PC-9 (cell line): ENCODE data around the gene DENND1A. TPM values are rescaled to one million over a fixed set of nuclear protein-coding genes. Genes with fewer than 3 reads are reported as not detected.

Experiments used
- BruUV-seq: library from RNA; stranded (reverse); fragments of 400-500 nt; replicated peaks from 2 replicates; lab custom pipeline; 2021; lab: Mats Ljungman, UMichigan
- CTCF ChIA-PET: fragments of 300-600 bp; sonication (Branson Sonifier 250); formaldehyde crosslinking; loops from one replicate; lab custom pipeline; 2022; ENCODE audit warnings: antibody characterized with exemption; lab: Charles Lee
- POLR2A ChIA-PET: fragments of 300-600 bp; sonication (Branson Sonifier 250); formaldehyde crosslinking; loops from one replicate; lab custom pipeline; 2022; ENCODE audit warnings: antibody characterized with exemption; ENCODE audit not compliant: unreplicated experiment; lab: Charles Lee
- DNase-seq, 2 experiments: peaks; one replicate each; pipeline versions ENCODE4 v3.0.0 to v3.0.0-alpha.2; 2015 to 2022; ENCODE audit warnings: mixed read lengths in 1 of 2
- H2AFZ ChIP-seq: fragments of 200-600 bp; sonication (generic); 2 replicates; pipeline ENCODE4 v1.8.1; 2017; ENCODE audit warnings: antibody characterized with exemption
- H3F3A ChIP-seq: fragments of 200-600 bp; sonication (generic); 2 replicates; pipeline ENCODE4 v1.8.1; 2017; ENCODE audit warnings: antibody characterized with exemption, mild to moderate bottlenecking, low read depth; ENCODE audit not compliant: insufficient read depth
- H3K27ac ChIP-seq: fragments of 200-600 bp; sonication (generic); 2 replicates; pipeline ENCODE4 v1.6.1; 2016; ENCODE audit warnings: mixed run types
- H3K27me3 ChIP-seq: fragments of 200-600 bp; sonication (generic); 2 replicates; pipeline ENCODE4 v1.6.1; 2016; ENCODE audit warnings: low read depth, mixed run types; ENCODE audit not compliant: insufficient read depth
- H3K36me3 ChIP-seq: fragments of 200-600 bp; sonication (generic); 2 replicates; pipeline ENCODE4 v1.6.1; 2016; ENCODE audit warnings: low read depth, mixed run types
- H3K4me1 ChIP-seq: fragments of 200-600 bp; sonication (generic); replicated peaks from 2 replicates; pipeline ENCODE4 v1.6.1; 2016; ENCODE audit warnings: mixed run types; ENCODE audit not compliant: insufficient read depth
- H3K4me2 ChIP-seq: fragments of 200-600 bp; sonication (generic); 2 replicates; pipeline ENCODE4 v1.6.1; 2017; ENCODE audit warnings: mixed run types
- H3K4me3 ChIP-seq: fragments of 200-600 bp; sonication (generic); 2 replicates; pipeline ENCODE4 v1.6.1; 2016; ENCODE audit warnings: mixed run types
- H3K79me2 ChIP-seq: fragments of 200-600 bp; sonication (generic); 2 replicates; pipeline ENCODE4 v1.6.1; 2017; ENCODE audit warnings: low read depth, mixed run types
- H3K9me2 ChIP-seq: fragments of 200-600 bp; sonication (generic); 2 replicates; pipeline ENCODE4 v1.8.1; 2017; ENCODE audit warnings: mild to moderate bottlenecking; ENCODE audit not compliant: insufficient read depth
- H3K9me3 ChIP-seq: fragments of 200-600 bp; sonication (generic); 2 replicates; pipeline ENCODE4 v1.8.1; 2016; ENCODE audit warnings: low read depth; ENCODE audit not compliant: insufficient read depth
- H4K20me1 ChIP-seq: fragments of 200-600 bp; sonication (generic); 2 replicates; pipeline ENCODE4 v1.8.1; 2017; ENCODE audit not compliant: insufficient read depth
- EZH2 ChIP-seq: fragments of 200-600 bp; sonication (generic); IDR thresholded peaks from 2 replicates; pipeline ENCODE4 v1.8.0; 2017; ENCODE audit warnings: antibody characterized with exemption, low read depth
- intact Hi-C: fragments of 100-400 bp; cut with micrococcal nuclease; formaldehyde crosslinking; loops from one replicate; pipeline ENCODE4 v1.10.0; 2022; ENCODE audit not compliant: unreplicated experiment
- total RNA-seq: library from RNA; stranded (reverse); gene quantifications from 2 replicates; pipeline ENCODE4 v1.2.3, GENCODE V29; 2021
- TF ChIP-seq, protein P1 (sequence below): fragments of 200-600 bp; sonication (generic); conservative IDR thresholded peaks from 2 replicates; pipeline ENCODE4 v1.6.1; 2017; ENCODE audit warnings: mixed run types, antibody characterized with exemption, mild to moderate bottlenecking, moderate library complexity

The DENND1A gene
- total RNA-seq, 1 experiment from 2014 or later: 37.7 TPM

DNA sequence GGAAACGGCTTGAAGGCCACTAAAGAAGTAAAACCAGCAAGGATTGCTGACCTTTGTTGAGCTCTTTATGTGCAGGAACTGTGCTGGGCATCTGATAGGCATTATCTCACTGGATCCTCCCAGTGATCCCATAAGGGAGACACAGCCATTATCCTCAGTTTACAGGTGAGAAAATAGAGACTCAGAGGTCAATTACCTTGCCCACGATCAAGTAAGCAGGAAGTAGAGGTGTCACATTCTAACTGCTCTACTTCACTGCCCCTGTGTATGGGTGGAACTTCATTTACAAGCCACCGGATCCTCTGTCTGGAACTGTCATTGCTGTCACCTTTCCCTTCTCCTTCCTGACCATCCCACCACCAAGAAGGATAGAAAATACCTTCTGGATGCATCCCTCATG lies 325.1 kb downstream of the DENND1A start:
- Histone ChIP-seq H3K27ac (no peak overlapping the region), H3K4me2 (no peak overlapping the region), H2AFZ (no peak overlapping the region), H3K36me3 (no peaks in the 10 kb centered on the region), H3K9me3 (no peaks in the 10 kb centered on the region), H3F3A (no peaks in the 10 kb centered on the region; the same call in 1 of the 2 replicates), H3K27me3 (no peaks in the 10 kb centered on the region), H3K79me2 (no peaks in the 10 kb centered on the region), H3K4me3 (no peak overlapping the region), H3K4me1 (no peaks in the 10 kb centered on the region), H3K9me2 (no peaks in the 10 kb centered on the region; the same call in 1 of the 2 replicates), H4K20me1 (no peaks in the 10 kb centered on the region)
- ChIA-PET POLR2A (no interaction called here), CTCF (no interaction called here)
- no TSS peak for BruUV-seq
- TF ChIP-seq, protein P1, sequence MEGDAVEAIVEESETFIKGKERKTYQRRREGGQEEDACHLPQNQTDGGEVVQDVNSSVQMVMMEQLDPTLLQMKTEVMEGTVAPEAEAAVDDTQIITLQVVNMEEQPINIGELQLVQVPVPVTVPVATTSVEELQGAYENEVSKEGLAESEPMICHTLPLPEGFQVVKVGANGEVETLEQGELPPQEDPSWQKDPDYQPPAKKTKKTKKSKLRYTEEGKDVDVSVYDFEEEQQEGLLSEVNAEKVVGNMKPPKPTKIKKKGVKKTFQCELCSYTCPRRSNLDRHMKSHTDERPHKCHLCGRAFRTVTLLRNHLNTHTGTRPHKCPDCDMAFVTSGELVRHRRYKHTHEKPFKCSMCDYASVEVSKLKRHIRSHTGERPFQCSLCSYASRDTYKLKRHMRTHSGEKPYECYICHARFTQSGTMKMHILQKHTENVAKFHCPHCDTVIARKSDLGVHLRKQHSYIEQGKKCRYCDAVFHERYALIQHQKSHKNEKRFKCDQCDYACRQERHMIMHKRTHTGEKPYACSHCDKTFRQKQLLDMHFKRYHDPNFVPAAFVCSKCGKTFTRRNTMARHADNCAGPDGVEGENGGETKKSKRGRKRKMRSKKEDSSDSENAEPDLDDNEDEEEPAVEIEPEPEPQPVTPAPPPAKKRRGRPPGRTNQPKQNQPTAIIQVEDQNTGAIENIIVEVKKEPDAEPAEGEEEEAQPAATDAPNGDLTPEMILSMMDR: no peak
- no peak for TF ChIP-seq EZH2
- intact Hi-C loops: no loop called here
- DNase-seq: no peak

DNA sequence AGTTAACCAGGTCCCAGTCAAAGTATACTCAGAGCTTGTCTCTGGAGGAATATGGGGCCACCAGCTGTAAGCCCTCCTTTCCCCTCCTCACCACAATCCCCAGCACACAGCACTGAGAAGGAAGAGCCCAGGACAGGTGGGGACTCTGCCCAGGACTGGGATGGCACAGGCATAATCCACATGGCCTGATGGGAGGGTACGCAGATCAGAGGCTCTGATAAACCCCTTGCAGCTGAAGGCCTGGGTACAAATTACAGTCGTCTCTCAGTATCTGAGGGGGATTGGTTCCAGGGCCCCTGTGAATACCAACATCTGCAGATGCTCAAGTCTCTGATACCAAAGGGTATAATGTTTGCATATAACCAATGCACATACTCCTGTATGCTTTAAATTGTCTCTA lies 328.1 kb downstream of the DENND1A start:
- no peak for DNase-seq
- Histone ChIP-seq H3K4me1 (no peaks in the 10 kb centered on the region), H3K79me2 (no peaks in the 10 kb centered on the region), H4K20me1 (no peaks in the 10 kb centered on the region), H3K9me3 (no peaks in the 10 kb centered on the region), H3K4me2 (no peak overlapping the region), H3K9me2 (no peaks in the 10 kb centered on the region; the same call in 1 of the 2 replicates), H3K27me3 (no peaks in the 10 kb centered on the region), H3K4me3 (no peak overlapping the region), H2AFZ (no peak overlapping the region), H3K27ac (no peak overlapping the region), H3F3A (no peaks in the 10 kb centered on the region; the same call in 1 of the 2 replicates), H3K36me3 (no peaks in the 10 kb centered on the region)
- intact Hi-C loops: no loop called here
- ChIA-PET CTCF (no interaction called here), POLR2A (interaction anchor here (0.6 kb wide), 1 partner anchor 333 kb away, joined by 4 read pairs; the partner anchor contains the start of gene STRBP)
- BruUV-seq: no TSS peak
- TF ChIP-seq, protein P1: no peak
- no peak for TF ChIP-seq EZH2

DNA sequence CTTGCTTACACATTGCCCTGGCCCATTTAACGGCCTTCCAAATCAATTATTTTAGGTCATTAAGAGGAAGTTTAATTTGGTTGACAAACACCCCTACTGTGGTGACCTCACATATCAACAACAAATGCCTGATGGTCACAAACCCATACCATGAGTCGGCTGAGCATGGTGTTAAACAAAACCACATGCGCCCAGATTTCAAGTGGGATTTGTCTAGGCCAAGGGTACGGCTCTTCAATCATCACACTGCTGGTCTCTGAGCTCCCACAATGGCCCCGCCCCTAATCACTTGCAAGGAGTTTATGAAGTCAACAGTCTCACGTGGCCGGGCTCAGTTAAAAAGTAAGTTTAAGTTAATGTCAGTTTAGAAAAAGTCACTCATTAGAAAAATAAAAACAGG lies 330.1 kb downstream of the DENND1A start:
- CTCF ChIA-PET: no interaction called here
- no peak overlapping the region for H3K4me3 ChIP-seq
- H3K27ac ChIP-seq: no peak overlapping the region
- H3F3A ChIP-seq: no peaks in the 10 kb centered on the region
- H3K9me2 ChIP-seq: no peaks in the 10 kb centered on the region; the same call in 1 of the 2 replicates
- no peaks in the 10 kb centered on the region for H3K79me2 ChIP-seq
- TF ChIP-seq, protein P1: no peak
- TF ChIP-seq EZH2: no peak
- H3K9me3 ChIP-seq: no peaks in the 10 kb centered on the region
- BruUV-seq: no TSS peak
- no peaks in the 10 kb centered on the region for H4K20me1 ChIP-seq
- H3K4me2 ChIP-seq: no peak overlapping the region
- no peaks in the 10 kb centered on the region for H3K27me3 ChIP-seq
- H3K36me3 ChIP-seq: no peaks in the 10 kb centered on the region
- no peak for DNase-seq
- H3K4me1 ChIP-seq: no peaks in the 10 kb centered on the region
- H2AFZ ChIP-seq: no peak overlapping the region
- intact Hi-C loops: no loop called here
- POLR2A ChIA-PET: no interaction called here
